B cell (primary cell): ENCODE data around the gene CRTC2. TPM values are rescaled to one million over a fixed set of nuclear protein-coding genes. Genes with fewer than 3 reads are reported as not detected.
"Not testable (repeated sequence)": the region's sequence is repeated elsewhere in the genome, so short reads cannot be mapped to it uniquely, and the experiment has no call there.

ENCODE experiments used
- ATAC-seq: fragments of 200-7000 bp; cut with Tn5 transposase; one replicate; pipeline ENCODE4 v1.10.0; 2021; ENCODE audit warnings: low read depth, mild to moderate bottlenecking, moderate number of reproducible peaks, moderate library complexity
- CTCF ChIA-PET: fragments of 350-600 bp; sonication (Branson Sonifier 250); formaldehyde crosslinking; loops from one replicate; lab custom pipeline; 2021; ENCODE audit warnings: antibody characterized with exemption, inconsistent platforms; lab: Charles Lee
- POLR2A ChIA-PET: fragments of 350-600 bp; sonication (Branson Sonifier 250); formaldehyde crosslinking; loops from one replicate; lab custom pipeline; 2021; ENCODE audit warnings: antibody characterized with exemption; lab: Charles Lee
- DNase-seq: peaks from one replicate; pipeline ENCODE4 v3.0.0; 2013
- H2AFZ ChIP-seq: 2 replicates; pipeline ENCODE4 v1.6.1; 2012; ENCODE audit warnings: mild to moderate bottlenecking, low read depth, low read length; ENCODE audit not compliant: insufficient read depth, poor library complexity, severe bottlenecking
- H3K27ac ChIP-seq, 2 donors: 1 replicate in 1 of 2; 2 replicates in 1 of 2; pipeline ENCODE4 v1.5.1; 2012 to 2013; ENCODE audit warnings: low read length in 2 of 2, mild to moderate bottlenecking in 2 of 2, moderate library complexity in 1 of 2
- H3K27me3 ChIP-seq, 4 experiments: fragments of 200-600 bp in 1 of 4; sonication (generic) in 1 of 4; replicated peaks in 1 of 4; 1 replicate in 2 of 4; 2 replicates in 2 of 4; pipeline versions ENCODE4 v1.6.1 to v1.7.0; 2013 to 2016; ENCODE audit warnings: low read length in 3 of 4, mild to moderate bottlenecking in 2 of 4, mixed read lengths in 1 of 4, moderate library complexity in 1 of 4; ENCODE audit not compliant: insufficient read depth in 4 of 4, control insufficient read depth in 3 of 4; ENCODE audit errors: control extremely low read depth in 1 of 4
- H3K36me3 ChIP-seq, 2 experiments: replicated peaks in 1 of 2; 1 replicate in 1 of 2; 2 replicates in 1 of 2; pipeline versions ENCODE4 v1.6.1 to v1.7.1; 2013; ENCODE audit warnings: low read length in 1 of 2; ENCODE audit not compliant: insufficient read depth in 2 of 2, control insufficient read depth in 1 of 2; ENCODE audit errors: control extremely low read depth in 1 of 2, extremely low read depth in 1 of 2
- H3K4me1 ChIP-seq, 2 donors: fragments of 200-600 bp in 1 of 2; sonication (generic) in 1 of 2; 1 replicate in 1 of 2; 2 replicates in 1 of 2; pipeline versions ENCODE4 v1.5.1 to v1.6.1; 2013 to 2017; ENCODE audit warnings: low read length in 2 of 2; ENCODE audit not compliant: control insufficient read depth in 2 of 2, insufficient read depth in 2 of 2
- H3K4me2 ChIP-seq: replicated peaks from 2 replicates; pipeline ENCODE3; 2012; ENCODE audit warnings: mild to moderate bottlenecking, low read depth, low read length; ENCODE audit not compliant: poor library complexity, severe bottlenecking
- H3K4me3 ChIP-seq, 5 experiments: fragments of 200-600 bp in 1 of 5; sonication (generic) in 1 of 5; 1 replicate in 3 of 5; 2 replicates in 2 of 5; pipeline versions ENCODE4 v1.5.1 to v1.7.0; 2011 to 2016; ENCODE audit warnings: low read length in 4 of 5, mild to moderate bottlenecking in 4 of 5, low read depth in 2 of 5, control low read depth in 1 of 5, moderate library complexity in 1 of 5; ENCODE audit not compliant: insufficient read depth in 1 of 5; ENCODE audit errors: control extremely low read depth in 1 of 5, extremely low read depth in 1 of 5
- H3K79me2 ChIP-seq: fragments of 200-600 bp; sonication (generic); one replicate; pipeline ENCODE4 v1.6.0; 2016; ENCODE audit warnings: low read length; ENCODE audit not compliant: control insufficient read depth, insufficient read depth
- H3K9ac ChIP-seq: fragments of 200-600 bp; sonication (generic); 2 replicates; pipeline ENCODE4 v1.6.1; 2017; ENCODE audit warnings: mild to moderate bottlenecking, low read length, moderate library complexity
- H3K9me3 ChIP-seq, 3 donors: one replicate each; pipeline versions ENCODE4 v1.6.1 to v1.7.1; 2013; ENCODE audit warnings: low read length in 2 of 3; ENCODE audit not compliant: control insufficient read depth in 2 of 3, insufficient read depth in 1 of 3; ENCODE audit errors: control extremely low read depth in 1 of 3
- H4K20me1 ChIP-seq: 2 replicates; pipeline ENCODE4 v1.6.0; 2012; ENCODE audit warnings: mild to moderate bottlenecking, low read length; ENCODE audit not compliant: insufficient read depth, control insufficient read depth, poor library complexity, severe bottlenecking
- H3K27ac Mint-ChIP-seq: one replicate; pipeline ENCODE4 v1.8.0; 2021; ENCODE audit warnings: mixed read lengths
- H3K27me3 Mint-ChIP-seq: one replicate; pipeline ENCODE4 v1.8.0; 2021; ENCODE audit warnings: mixed read lengths
- H3K4me1 Mint-ChIP-seq: one replicate; pipeline ENCODE4 v1.8.0; 2021; ENCODE audit warnings: mixed read lengths
- H3K4me3 Mint-ChIP-seq: one replicate; pipeline ENCODE4 v1.8.0; 2021; ENCODE audit warnings: mixed read lengths
- H3K9me3 Mint-ChIP-seq: one replicate; pipeline ENCODE4 v1.8.0; 2022; ENCODE audit warnings: mixed read lengths; ENCODE audit not compliant: insufficient read depth
- EZH2 ChIP-seq: IDR thresholded peaks from 2 replicates; pipeline ENCODE4 v1.6.1; 2012; ENCODE audit warnings: borderline replicate concordance, low read depth, mild to moderate bottlenecking, moderate library complexity, low read length; ENCODE audit not compliant: insufficient read depth, poor library complexity, severe bottlenecking
- WGBS: methylation state at CpG from one replicate; pipeline ENCODE4 v1.1.5; 2013; ENCODE audit warnings: missing lambda C conversion rate; ENCODE audit not compliant: insufficient coverage; 5-methylcytosine and 5-hydroxymethylcytosine counted together
- intact Hi-C: fragments of 100-400 bp; cut with micrococcal nuclease; formaldehyde crosslinking; loops from one replicate; pipeline ENCODE4 v1.10.0; 2022
- polyA plus RNA-seq: library from polyadenylated mRNA; depleted of rRNA; stranded (reverse); fragments of >200 nt; gene quantifications from 2 replicates; pipeline ENCODE4 v1.2.3, GENCODE V29; 2012
- total RNA-seq, 2 donors: library from RNA; stranded (reverse); fragments of 120-200 nt in 1 of 2; gene quantifications; 1 replicate in 1 of 2; 2 replicates in 1 of 2; pipeline versions ENCODE4 v1.2.3 to v1.2.4, GENCODE V29; 2013 to 2022
- TF ChIP-seq, protein P1 (sequence below): fragments of 200-600 bp; IDR thresholded peaks from one replicate; pipeline ENCODE4 v1.8.0; 2022; ENCODE audit warnings: antibody characterized with exemption, mild to moderate bottlenecking

Gene CRTC2
- total and polyA plus RNA-seq, 2 donors (not counting 1 experiment from before 2014, with no cell fraction given): 94.6 to 157 TPM

GRCh38 chr1:153906396-153906795, 52.0 kb downstream of the CRTC2 start:
- CTCF ChIA-PET: no interaction called here
- intact Hi-C loops: no loop called here
- Histone ChIP-seq H2AFZ (no peak overlapping the region), H3K79me2 (peaks cover 98% of the 10 kb centered on the region), H3K9ac (no peak overlapping the region), H4K20me1 (peaks cover 91% of the 10 kb centered on the region), H3K27me3 (no peaks in the 10 kb centered on the region), H3K36me3 (peaks cover 2 to 8% of the 10 kb centered on the region in 2 experiments), H3K27ac (peak overlapping the region in 1 of 2 donors; percentile 5), H3K4me2 (no peak overlapping the region), H3K4me1 (peaks cover 0 to 11% of the 10 kb centered on the region in 2 donors), H3K4me3 (no peak overlapping the region), H3K9me3 (peaks cover 0 to 4% (median 0%) of the 10 kb centered on the region in 3 donors)
- DNase-seq (no peak), ATAC-seq (no peak)
- Mint-ChIP-seq H3K27ac (no peak overlapping the region), H3K27me3 (no peaks in the 10 kb centered on the region), H3K4me3 (no peak overlapping the region), H3K9me3 (no peaks in the 10 kb centered on the region), H3K4me1 (peaks cover 15% of the 10 kb centered on the region)
- POLR2A ChIA-PET: no interaction called here
- TF ChIP-seq, protein P1, sequence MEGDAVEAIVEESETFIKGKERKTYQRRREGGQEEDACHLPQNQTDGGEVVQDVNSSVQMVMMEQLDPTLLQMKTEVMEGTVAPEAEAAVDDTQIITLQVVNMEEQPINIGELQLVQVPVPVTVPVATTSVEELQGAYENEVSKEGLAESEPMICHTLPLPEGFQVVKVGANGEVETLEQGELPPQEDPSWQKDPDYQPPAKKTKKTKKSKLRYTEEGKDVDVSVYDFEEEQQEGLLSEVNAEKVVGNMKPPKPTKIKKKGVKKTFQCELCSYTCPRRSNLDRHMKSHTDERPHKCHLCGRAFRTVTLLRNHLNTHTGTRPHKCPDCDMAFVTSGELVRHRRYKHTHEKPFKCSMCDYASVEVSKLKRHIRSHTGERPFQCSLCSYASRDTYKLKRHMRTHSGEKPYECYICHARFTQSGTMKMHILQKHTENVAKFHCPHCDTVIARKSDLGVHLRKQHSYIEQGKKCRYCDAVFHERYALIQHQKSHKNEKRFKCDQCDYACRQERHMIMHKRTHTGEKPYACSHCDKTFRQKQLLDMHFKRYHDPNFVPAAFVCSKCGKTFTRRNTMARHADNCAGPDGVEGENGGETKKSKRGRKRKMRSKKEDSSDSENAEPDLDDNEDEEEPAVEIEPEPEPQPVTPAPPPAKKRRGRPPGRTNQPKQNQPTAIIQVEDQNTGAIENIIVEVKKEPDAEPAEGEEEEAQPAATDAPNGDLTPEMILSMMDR: no peak
- TF ChIP-seq EZH2: no peak
- no CpG with 5 or more reads among the region's 1 CpG for WGBS

DNA sequence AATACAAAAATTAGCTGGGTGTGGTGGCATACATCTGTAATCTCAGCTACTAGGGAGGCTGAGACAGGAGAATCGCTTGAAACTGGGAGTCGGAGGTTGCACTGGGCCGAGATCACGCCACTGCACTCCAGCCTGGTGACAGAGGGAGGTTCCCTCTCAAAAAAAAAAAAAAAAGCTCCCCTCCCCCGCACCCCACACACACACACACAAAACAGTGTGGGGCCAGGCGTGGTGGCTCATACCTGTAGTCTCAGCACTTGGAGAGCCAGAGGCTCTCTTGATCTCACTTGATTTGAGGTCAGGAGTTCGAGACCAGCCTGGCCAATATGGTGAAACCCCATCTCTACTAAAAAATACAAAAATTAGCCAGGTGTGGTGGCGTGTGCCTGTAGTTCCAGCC, 52.5 kb downstream of the CRTC2 start:
- POLR2A ChIA-PET: interaction anchor here (0.7 kb wide), 3 partner anchors 52 to 84 kb away, joined by 7 to 10 read pairs (median 8); partner anchors contain the start of gene CRTC2
- no CpG with 5 or more reads among the region's 8 CpGs for WGBS
- H2AFZ ChIP-seq, H3K27me3 ChIP-seq, DNase-seq, H3K9ac ChIP-seq, ATAC-seq, intact Hi-C loops, H3K4me2 ChIP-seq, H3K4me3 ChIP-seq, H3K4me3 Mint-ChIP-seq, H3K36me3 ChIP-seq, H3K27ac ChIP-seq, H3K27me3 Mint-ChIP-seq, H3K9me3 Mint-ChIP-seq, H3K9me3 ChIP-seq, CTCF ChIA-PET, H3K27ac Mint-ChIP-seq: not testable (repeated sequence)
- Histone ChIP-seq H4K20me1 (peaks cover 91% of the 10 kb centered on the region), H3K79me2 (peaks cover 98% of the 10 kb centered on the region), H3K4me1 (peaks cover 0 to 11% of the 10 kb centered on the region in 2 donors)
- H3K4me1 Mint-ChIP-seq: peaks cover 15% of the 10 kb centered on the region
